HEK293 (cell line): ENCODE results near the gene HBZ.
A peak's percentile ranks its signal among the peaks of the same experiment; 100 is the strongest.

ENCODE experiments used
- CTCF ChIA-PET: fragments of 350-600 bp; formaldehyde crosslinking; extraction: SDS; loops from one replicate; lab custom pipeline; 2021; ENCODE audit warnings: antibody characterized with exemption; lab: Yijun Ruan, JAX
- POLR2A ChIA-PET: fragments of 300-600 bp; formaldehyde crosslinking; extraction: SDS; loops from one replicate; lab custom pipeline; 2020; ENCODE audit warnings: antibody characterized with exemption, inconsistent platforms; lab: Yijun Ruan, JAX
- H3K27ac ChIP-seq: fragments of 200-500 bp; sonication (Bioruptor generic); 2 replicates; pipeline ENCODE4 v1.5.1; 2014; ENCODE audit warnings: low read depth, low read length, control low read depth, inconsistent platforms; ENCODE audit errors: extremely low read depth
- H3K36me3 ChIP-seq, 2 experiments: fragments of 200-500 bp in 1 of 2; sonication (Bioruptor generic) in 1 of 2; 1 replicate in 1 of 2; 2 replicates in 1 of 2; pipeline ENCODE4 v1.5.1; 2014 to 2017; ENCODE audit warnings: inconsistent platforms in 2 of 2, low read length in 2 of 2; ENCODE audit not compliant: control insufficient read depth in 2 of 2, insufficient read depth in 1 of 2
- H3K4me1 ChIP-seq: fragments of 200-500 bp; sonication (Bioruptor generic); 2 replicates; pipeline ENCODE4 v1.5.1; 2014; ENCODE audit warnings: mild to moderate bottlenecking, low read length, inconsistent platforms; ENCODE audit not compliant: control insufficient read depth, insufficient read depth
- H3K4me3 ChIP-seq: 2 replicates; pipeline ENCODE4 v1.5.1; 2011; ENCODE audit warnings: low read depth, mild to moderate bottlenecking, control low read depth, low read length, moderate library complexity
- H3K9me3 ChIP-seq: fragments of 200-500 bp; sonication (Bioruptor generic); 2 replicates; pipeline ENCODE4 v1.5.1; 2014; ENCODE audit warnings: low read depth, low read length, inconsistent platforms; ENCODE audit not compliant: control insufficient read depth, insufficient read depth
- CTCF ChIP-seq: fragments of 450-650 bp; formaldehyde crosslinking; IDR thresholded peaks from 2 replicates; pipeline ENCODE4 v1.5.1; 2016; ENCODE audit warnings: missing biosample characterization, missing genetic modification characterization
- ELK4 ChIP-seq: IDR thresholded peaks from 2 replicates; pipeline ENCODE4 v1.6.1; 2011; ENCODE audit warnings: mild to moderate bottlenecking, low read depth, low read length, borderline replicate concordance
- GLI4 ChIP-seq: fragments of 450-650 bp; formaldehyde crosslinking; IDR thresholded peaks from 2 replicates; pipeline ENCODE4 v1.5.1; 2016; ENCODE audit warnings: missing biosample characterization, missing genetic modification characterization
- KLF10 ChIP-seq: fragments of 450-650 bp; IDR thresholded peaks from 2 replicates; pipeline ENCODE4 v1.5.1; 2018; ENCODE audit warnings: missing biosample characterization, mild to moderate bottlenecking, missing genetic modification characterization
- MYNN ChIP-seq: fragments of 450-650 bp; formaldehyde crosslinking; IDR thresholded peaks from 2 replicates; pipeline ENCODE4 v1.5.1; 2016; ENCODE audit warnings: missing biosample characterization, missing genetic modification characterization, borderline replicate concordance
- SCRT2 ChIP-seq: fragments of 450-650 bp; formaldehyde crosslinking; IDR thresholded peaks from 2 replicates; pipeline ENCODE4 v1.5.1; 2016; ENCODE audit warnings: missing biosample characterization, missing genetic modification characterization
- SP3 ChIP-seq: fragments of 450-650 bp; formaldehyde crosslinking; IDR thresholded peaks from 2 replicates; pipeline ENCODE4 v1.5.1; 2016; ENCODE audit warnings: missing biosample characterization, missing genetic modification characterization
- SP7 ChIP-seq: fragments of 450-650 bp; formaldehyde crosslinking; IDR thresholded peaks from 2 replicates; pipeline ENCODE4 v1.5.1; 2016; ENCODE audit warnings: missing biosample characterization, missing genetic modification characterization
- TCF7L2 ChIP-seq: IDR thresholded peaks from 2 replicates; pipeline ENCODE4 v1.6.1; 2011; ENCODE audit warnings: low read depth, mild to moderate bottlenecking, inconsistent platforms, low read length, moderate library complexity, borderline replicate concordance
- ZBTB17 ChIP-seq: fragments of 450-650 bp; formaldehyde crosslinking; IDR thresholded peaks from 2 replicates; pipeline ENCODE4 v1.5.1; 2016; ENCODE audit warnings: missing biosample characterization, missing genetic modification characterization
- ZBTB20 ChIP-seq: fragments of 450-650 bp; formaldehyde crosslinking; IDR thresholded peaks from 2 replicates; pipeline ENCODE4 v1.5.1; 2016; ENCODE audit warnings: missing biosample characterization, missing genetic modification characterization
- ZNF112 ChIP-seq: fragments of 450-650 bp; formaldehyde crosslinking; IDR thresholded peaks from 2 replicates; pipeline ENCODE4 v1.5.0; 2017; ENCODE audit warnings: missing biosample characterization, missing genetic modification characterization
- ZNF169 ChIP-seq: fragments of 450-650 bp; formaldehyde crosslinking; IDR thresholded peaks from 2 replicates; pipeline ENCODE4 v1.5.1; 2016; ENCODE audit warnings: missing biosample characterization, missing genetic modification characterization
- ZNF19 ChIP-seq: fragments of 450-650 bp; formaldehyde crosslinking; IDR thresholded peaks from 2 replicates; pipeline ENCODE4; 2016; ENCODE audit warnings: missing biosample characterization, missing genetic modification characterization, low read depth
- ZNF26 ChIP-seq: fragments of 450-650 bp; formaldehyde crosslinking; IDR thresholded peaks from 2 replicates; pipeline ENCODE4 v1.5.1; 2016; ENCODE audit warnings: missing biosample characterization, missing genetic modification characterization
- ZNF274 ChIP-seq, 2 experiments: fragments of 200-500 bp in 1 of 2; fragments of 450-650 bp in 1 of 2; sonication (Bioruptor generic) in 1 of 2; formaldehyde crosslinking in 1 of 2; IDR thresholded peaks; 2 replicates each; pipeline versions ENCODE4 v1.5.1 to v1.6.1; 2014 to 2016; ENCODE audit warnings: borderline replicate concordance in 1 of 2, inconsistent platforms in 1 of 2, low read length in 1 of 2, missing biosample characterization in 1 of 2, missing genetic modification characterization in 1 of 2
- ZNF404 ChIP-seq: fragments of 450-650 bp; formaldehyde crosslinking; IDR thresholded peaks from 2 replicates; pipeline ENCODE4 v1.5.1; 2017; ENCODE audit warnings: missing biosample characterization, missing genetic modification characterization
- ZNF488 ChIP-seq: fragments of 450-650 bp; formaldehyde crosslinking; IDR thresholded peaks from 2 replicates; pipeline ENCODE4 v1.5.1; 2016; ENCODE audit warnings: missing biosample characterization, missing genetic modification characterization
- ZNF600 ChIP-seq: fragments of 450-650 bp; formaldehyde crosslinking; IDR thresholded peaks from 2 replicates; pipeline ENCODE4 v1.5.1; 2016; ENCODE audit warnings: missing biosample characterization, missing genetic modification characterization
- ZNF623 ChIP-seq: fragments of 450-650 bp; formaldehyde crosslinking; IDR thresholded peaks from 2 replicates; pipeline ENCODE4 v1.5.1; 2016; ENCODE audit warnings: missing biosample characterization, missing genetic modification characterization
- ZNF624 ChIP-seq: fragments of 450-650 bp; formaldehyde crosslinking; IDR thresholded peaks from 2 replicates; pipeline ENCODE4 v1.5.1; 2017; ENCODE audit warnings: missing biosample characterization, missing genetic modification characterization
- ZNF654 ChIP-seq: fragments of 450-650 bp; formaldehyde crosslinking; IDR thresholded peaks from 2 replicates; pipeline ENCODE4 v1.5.1; 2016; ENCODE audit warnings: low read depth, missing biosample characterization, missing genetic modification characterization
- ZNF660 ChIP-seq: fragments of 450-650 bp; IDR thresholded peaks from 2 replicates; pipeline ENCODE4 v1.5.1; 2018; ENCODE audit warnings: missing biosample characterization, mild to moderate bottlenecking, missing genetic modification characterization
- ZSCAN16 ChIP-seq: fragments of 450-650 bp; formaldehyde crosslinking; IDR thresholded peaks from 2 replicates; pipeline ENCODE4 v1.5.1; 2016; ENCODE audit warnings: missing biosample characterization, missing genetic modification characterization
- ZSCAN5A ChIP-seq: fragments of 450-650 bp; formaldehyde crosslinking; IDR thresholded peaks from 2 replicates; pipeline ENCODE4 v1.5.1; 2016; ENCODE audit warnings: missing biosample characterization, missing genetic modification characterization

Gene HBZ

GRCh38 chr16:106623-107324 is 45.7 kb upstream of the HBZ start:
- TF ChIP-seq ZBTB17 (tag by site-specific recombination) (peak; percentile 74), KLF10 (no peak), GLI4 (tag by site-specific recombination) (no peak), TCF7L2 (no peak), ZNF274 (IDR thresholded peaks at IDR 0.05; ENCODE audit: low read length) (no peak), ZNF274 (tag by site-specific recombination; IDR thresholded peaks at IDR 0.05; ENCODE audit: borderline replicate concordance) (no peak), SP3 (no peak), ZNF624 (tag by site-specific recombination) (no peak), ZSCAN5A (tag by site-specific recombination) (no peak), ZNF169 (tag by site-specific recombination) (no peak), ZNF488 (no peak), ELK4 (no peak), ZNF660 (tag by site-specific recombination) (peak; percentile 27; the same call in 1 of the 2 replicates), MYNN (tag by site-specific recombination) (no peak), ZNF112 (tag by site-specific recombination) (no peak), ZNF404 (tag by site-specific recombination) (no peak), ZNF19 (no peak), ZNF600 (peak; percentile 91), CTCF (tag by site-specific recombination) (peak; percentile 75), ZBTB20 (tag by site-specific recombination) (peak; percentile 45; the same call in 1 of the 2 replicates), ZSCAN16 (no peak), ZNF623 (tag by site-specific recombination) (no peak), SP7 (tag by site-specific recombination) (peak; percentile 22; the same call in 1 of the 2 replicates), SCRT2 (tag by site-specific recombination) (peak; percentile 68), ZNF654 (tag by site-specific recombination) (peak; percentile 91), ZNF26 (tag by site-specific recombination) (no peak)
- no peak overlapping the region for H3K4me3 ChIP-seq
- H3K9me3 ChIP-seq: no peaks in the 10 kb centered on the region
- CTCF ChIA-PET: interaction anchor here (0.5 to 7.7 kb wide), 36 partner anchors 8 to 564 kb away, joined by 3 to 80 read pairs (median 4); partner anchors contain the start of gene HBQ1
- POLR2A ChIA-PET: interaction anchor here (1.2 kb wide), 1 partner anchor 38 kb away, joined by 3 read pairs; no protein-coding TSS in a partner anchor
- H3K36me3 ChIP-seq: peaks cover 7 to 48% of the 10 kb centered on the region in 2 experiments; a peak in 2 of 3 replicates
- H3K4me1 ChIP-seq: no peaks in the 10 kb centered on the region
- no peak overlapping the region for H3K27ac ChIP-seq
